NT2/D1 (cell line): Measurements from ENCODE around the gene LRAT.
"Not testable (repeated sequence)": the region's sequence is repeated elsewhere in the genome, so short reads cannot be mapped to it uniquely, and the experiment has no call there.

Source experiments
- DNase-seq: peaks from one replicate; pipeline ENCODE4 v3.0.0-alpha.2; 2011; ENCODE audit warnings: low read depth, low spot score
- H3K27me3 ChIP-seq: 2 replicates; pipeline ENCODE4 v1.6.0; 2011; ENCODE audit warnings: mild to moderate bottlenecking; ENCODE audit not compliant: insufficient read length, insufficient read depth
- H3K36me3 ChIP-seq: 2 replicates; pipeline ENCODE4 v1.6.1; 2011; ENCODE audit warnings: mild to moderate bottlenecking, low read length, mixed read lengths; ENCODE audit not compliant: insufficient read depth, insufficient read length
- H3K4me1 ChIP-seq: 2 replicates; pipeline ENCODE4 v1.5.1; 2011; ENCODE audit not compliant: insufficient read depth, insufficient read length
- H3K4me3 ChIP-seq: 2 replicates; pipeline ENCODE4 v1.5.1; 2011; ENCODE audit warnings: low read depth; ENCODE audit not compliant: insufficient read length
- H3K9ac ChIP-seq: 2 replicates; pipeline ENCODE4 v1.6.0; 2011; ENCODE audit warnings: low read depth; ENCODE audit not compliant: insufficient read length
- H3K9me3 ChIP-seq: 2 replicates; pipeline ENCODE4 v1.5.1; 2011; ENCODE audit warnings: mild to moderate bottlenecking, low read length; ENCODE audit not compliant: insufficient read depth
- SUZ12 ChIP-seq: IDR thresholded peaks from 2 replicates; pipeline ENCODE4 v1.6.1; 2011; ENCODE audit not compliant: insufficient read length, insufficient read depth; ENCODE audit errors: extremely low read depth
- YY1 ChIP-seq: IDR thresholded peaks from 2 replicates; pipeline ENCODE4 v1.6.1; 2011; ENCODE audit not compliant: insufficient read length, insufficient read depth
- ZNF274 ChIP-seq: IDR thresholded peaks from 2 replicates; pipeline ENCODE4 v1.6.1; 2011; ENCODE audit warnings: mild to moderate bottlenecking, low read depth, low read length

The LRAT gene

DNA sequence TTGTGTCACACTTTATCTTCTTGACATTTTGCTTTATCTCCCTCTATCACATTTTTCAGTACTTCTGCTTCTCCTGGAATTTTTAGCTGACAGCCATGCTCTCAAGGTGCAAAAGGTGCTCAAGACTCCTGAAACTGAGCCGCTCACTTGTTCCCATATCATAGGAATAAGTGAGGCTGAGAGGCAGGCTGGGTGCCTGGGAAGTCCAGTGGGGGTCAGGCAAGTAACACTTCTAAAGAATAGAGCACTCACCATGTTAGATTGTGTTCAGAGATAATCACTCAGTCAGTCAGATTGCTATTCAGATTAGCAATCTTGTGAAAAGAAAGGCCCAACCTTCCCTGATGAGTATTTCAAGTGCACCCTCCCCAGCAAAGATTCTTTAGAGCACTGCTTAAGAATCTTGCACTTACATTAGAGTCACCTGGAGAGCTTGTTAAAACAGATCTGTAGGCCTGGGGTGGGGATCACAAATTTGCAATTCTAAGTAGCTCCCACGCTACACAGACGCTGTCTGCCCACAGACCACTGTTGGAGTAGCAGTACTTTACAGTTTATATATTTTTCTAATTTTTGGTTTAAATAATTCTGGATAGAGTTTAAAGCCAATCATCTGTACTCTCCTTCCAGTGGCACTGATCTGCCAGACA lies 23.1 kb upstream of the LRAT start:
- Histone ChIP-seq H3K36me3 (no peaks in the 10 kb centered on the region), H3K9me3 (no peaks in the 10 kb centered on the region), H3K4me3 (no peak overlapping the region), H3K27me3 (no peaks in the 10 kb centered on the region), H3K4me1 (peaks cover 1% of the 10 kb centered on the region), H3K9ac (no peak overlapping the region)
- no peak for TF ChIP-seq SUZ12
- DNase-seq: no peak

DNA sequence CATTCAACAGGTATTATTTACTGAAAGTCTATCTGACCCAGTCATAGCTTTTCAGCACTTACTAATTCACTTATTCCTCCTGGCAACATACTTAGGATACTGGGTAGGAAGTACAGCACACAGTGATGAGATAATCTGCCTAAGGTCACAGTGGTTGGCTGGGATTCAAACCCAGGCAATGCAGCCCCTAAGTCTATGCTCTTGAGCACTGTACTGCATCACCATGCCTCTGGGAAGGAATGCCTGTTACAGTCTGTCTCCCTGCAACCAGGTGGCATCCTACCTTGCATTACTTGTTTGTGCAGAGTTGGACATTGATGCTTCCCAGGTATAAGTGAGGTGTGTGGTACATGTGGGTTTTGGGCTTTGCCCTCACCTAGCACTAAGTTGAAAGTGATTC lies 21.5 kb upstream of the LRAT start:
- Histone ChIP-seq H3K4me3 (no peak overlapping the region), H3K9ac (no peak overlapping the region), H3K36me3 (no peaks in the 10 kb centered on the region), H3K9me3 (no peaks in the 10 kb centered on the region), H3K27me3 (no peaks in the 10 kb centered on the region), H3K4me1 (peaks cover 1% of the 10 kb centered on the region)
- no peak for DNase-seq
- no peak for TF ChIP-seq ZNF274
- TF ChIP-seq SUZ12: no peak
- no peak for TF ChIP-seq YY1

GRCh38 chr4:154723601-154724000 lies 20.2 kb upstream of the LRAT start:
- not testable (repeated sequence) for H3K9me3 ChIP-seq, H3K36me3 ChIP-seq, H3K27me3 ChIP-seq, H3K9ac ChIP-seq, H3K4me3 ChIP-seq, H3K4me1 ChIP-seq, DNase-seq

GRCh38 chr4:154727540-154727939 lies 16.3 kb upstream of the LRAT start:
- Histone ChIP-seq H3K27me3 (no peaks in the 10 kb centered on the region), H3K9me3 (no peaks in the 10 kb centered on the region), H3K9ac (no peak overlapping the region), H3K4me1 (no peaks in the 10 kb centered on the region), H3K4me3 (no peak overlapping the region), H3K36me3 (no peaks in the 10 kb centered on the region)
- no peak for TF ChIP-seq ZNF274
- no peak for TF ChIP-seq YY1
- TF ChIP-seq SUZ12: no peak
- no peak for DNase-seq

- no peaks in the 10 kb centered on the region for H3K4me1 ChIP-seq
- H3K27me3 ChIP-seq: no peaks in the 10 kb centered on the region
- no peak for DNase-seq
- H3K4me3 ChIP-seq: no peak overlapping the region
- no peaks in the 10 kb centered on the region for H3K36me3 ChIP-seq
- no peak for TF ChIP-seq ZNF274
- no peak for TF ChIP-seq YY1
- TF ChIP-seq SUZ12: no peak
- no peaks in the 10 kb centered on the region for H3K9me3 ChIP-seq
- no peak overlapping the region for H3K9ac ChIP-seq
Measured at GRCh38 chr4:154731756-154732155, 12.0 kb upstream of the LRAT start.

DNA sequence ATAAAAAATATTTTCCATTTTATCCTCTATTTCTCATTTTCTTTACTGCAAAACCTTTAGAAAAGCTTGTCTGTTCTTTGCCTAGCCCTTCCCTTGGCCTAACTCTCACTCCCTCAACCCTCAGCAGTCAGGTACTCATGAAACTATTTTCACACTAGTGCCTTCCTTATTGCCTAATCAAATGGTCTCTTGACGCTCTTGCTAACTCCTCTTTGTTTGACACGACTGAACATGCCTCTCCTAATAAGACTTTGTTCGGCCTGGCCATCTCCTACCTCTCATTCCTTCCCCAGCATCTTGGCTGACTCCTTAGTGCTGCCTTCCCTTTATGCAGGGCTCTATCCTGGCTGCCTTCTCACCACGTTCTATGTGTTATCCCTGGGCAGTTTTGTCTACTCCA lies 11.1 kb upstream of the LRAT start:
- DNase-seq: no peak
- TF ChIP-seq SUZ12 (no peak), ZNF274 (no peak), YY1 (no peak)
- no peaks in the 10 kb centered on the region for H3K4me1 ChIP-seq
- H3K36me3 ChIP-seq: no peaks in the 10 kb centered on the region
- no peaks in the 10 kb centered on the region for H3K9me3 ChIP-seq
- no peak overlapping the region for H3K4me3 ChIP-seq
- no peak overlapping the region for H3K9ac ChIP-seq
- H3K27me3 ChIP-seq: no peaks in the 10 kb centered on the region

DNA sequence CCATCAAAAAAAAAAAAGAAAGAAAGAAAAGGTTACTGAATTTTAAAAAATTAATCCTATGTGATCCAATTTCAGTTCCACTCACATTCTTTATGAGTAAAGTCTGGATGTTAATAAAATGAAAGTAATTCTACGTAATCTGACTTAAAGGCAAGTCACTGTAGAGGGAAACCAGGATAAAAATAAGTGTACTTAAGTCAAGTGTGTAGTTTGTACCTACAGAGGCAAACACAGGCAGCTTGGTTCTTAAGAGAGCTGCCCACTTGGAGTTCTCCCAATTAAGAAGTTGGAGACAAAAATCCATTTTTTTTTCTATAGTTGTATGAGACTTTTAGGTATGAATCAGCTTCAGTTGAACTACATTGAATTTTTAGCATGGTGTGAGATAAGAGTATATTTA lies 7.0 kb upstream of the LRAT start:
- TF ChIP-seq SUZ12: no peak
- TF ChIP-seq ZNF274: no peak
- no peak for TF ChIP-seq YY1
- H3K9ac ChIP-seq: no peak overlapping the region

DNA sequence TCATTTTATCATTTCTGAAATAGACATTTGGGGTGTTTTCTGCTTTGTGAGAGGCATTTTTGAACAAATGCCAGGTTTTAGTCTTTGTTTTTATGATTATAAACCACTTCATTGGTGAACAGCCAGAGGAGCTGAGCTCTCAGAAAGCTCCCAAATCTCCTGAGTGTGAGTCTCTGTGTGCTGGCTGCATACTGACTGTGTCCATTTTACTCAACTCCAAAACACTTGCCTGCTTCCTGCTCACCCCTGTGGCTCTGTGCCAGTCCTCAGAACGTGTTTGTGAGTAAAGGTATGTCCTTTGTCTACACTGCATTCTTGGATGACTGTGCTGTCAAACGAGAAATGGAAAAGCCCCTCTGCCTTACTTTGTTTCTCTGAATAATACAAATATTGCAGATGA lies 5.4 kb upstream of the LRAT start:
- no peak overlapping the region for H3K9ac ChIP-seq
- no peaks in the 10 kb centered on the region for H3K9me3 ChIP-seq
- H3K27me3 ChIP-seq: peaks cover 39% of the 10 kb centered on the region
- TF ChIP-seq SUZ12 (no peak), ZNF274 (no peak), YY1 (no peak)
- no peaks in the 10 kb centered on the region for H3K36me3 ChIP-seq
- no peaks in the 10 kb centered on the region for H3K4me1 ChIP-seq
- H3K4me3 ChIP-seq: no peak overlapping the region
- DNase-seq: no peak

More for the DNA sequence above, 7.0 kb upstream of the LRAT start:
- Histone ChIP-seq H3K4me3 (no peak overlapping the region), H3K4me1 (no peaks in the 10 kb centered on the region), H3K36me3 (no peaks in the 10 kb centered on the region), H3K9me3 (no peaks in the 10 kb centered on the region), H3K27me3 (peaks cover 24% of the 10 kb centered on the region)
- no peak for DNase-seq
